Measurements from ENCODE around the gene TUBB2B.

The TUBB2B gene

DNA sequence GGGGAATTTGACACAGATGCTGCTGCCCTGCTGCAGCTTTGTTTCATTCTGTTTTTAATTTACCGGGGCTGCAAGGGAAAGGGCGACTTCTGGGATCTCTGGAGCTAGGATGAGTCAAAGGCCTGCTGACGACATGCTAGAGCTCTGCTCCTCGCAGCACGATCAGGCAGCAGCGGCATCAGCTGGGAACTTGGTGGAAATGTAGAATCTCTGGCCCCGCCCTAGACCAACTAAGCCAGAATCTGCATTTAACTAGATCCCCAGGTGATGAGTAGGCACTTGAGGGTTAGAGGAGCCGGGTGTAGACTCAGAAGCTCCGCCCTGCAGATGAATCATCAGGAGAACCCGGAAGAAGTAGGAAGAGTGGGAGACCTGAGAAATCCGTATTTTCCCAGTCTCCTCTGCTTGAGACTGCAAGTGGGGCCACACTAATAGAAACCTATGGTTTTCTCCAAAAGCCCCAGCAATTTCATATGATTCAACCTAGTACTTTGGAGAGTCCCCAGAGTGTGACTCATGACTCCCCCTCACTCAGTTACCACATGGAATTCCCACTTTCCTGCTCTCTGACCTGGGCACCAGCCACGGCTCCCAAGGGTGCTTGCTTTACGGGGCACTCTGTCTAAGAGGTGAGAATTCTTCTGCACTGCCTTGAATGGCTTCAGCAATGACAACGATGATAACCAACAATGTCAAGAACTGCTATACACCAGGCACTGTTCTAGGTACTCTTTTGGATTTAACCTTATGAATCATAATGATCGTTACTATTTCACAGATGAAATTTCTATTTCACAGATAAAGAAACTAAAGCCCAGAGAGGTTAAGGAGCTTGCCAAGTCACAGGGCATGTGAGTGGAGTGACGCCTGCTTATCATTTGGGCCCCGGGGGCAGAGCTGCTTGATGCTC is 18.1 kb downstream of the TUBB2B start:
- TF ChIP-seq, protein P1, sequence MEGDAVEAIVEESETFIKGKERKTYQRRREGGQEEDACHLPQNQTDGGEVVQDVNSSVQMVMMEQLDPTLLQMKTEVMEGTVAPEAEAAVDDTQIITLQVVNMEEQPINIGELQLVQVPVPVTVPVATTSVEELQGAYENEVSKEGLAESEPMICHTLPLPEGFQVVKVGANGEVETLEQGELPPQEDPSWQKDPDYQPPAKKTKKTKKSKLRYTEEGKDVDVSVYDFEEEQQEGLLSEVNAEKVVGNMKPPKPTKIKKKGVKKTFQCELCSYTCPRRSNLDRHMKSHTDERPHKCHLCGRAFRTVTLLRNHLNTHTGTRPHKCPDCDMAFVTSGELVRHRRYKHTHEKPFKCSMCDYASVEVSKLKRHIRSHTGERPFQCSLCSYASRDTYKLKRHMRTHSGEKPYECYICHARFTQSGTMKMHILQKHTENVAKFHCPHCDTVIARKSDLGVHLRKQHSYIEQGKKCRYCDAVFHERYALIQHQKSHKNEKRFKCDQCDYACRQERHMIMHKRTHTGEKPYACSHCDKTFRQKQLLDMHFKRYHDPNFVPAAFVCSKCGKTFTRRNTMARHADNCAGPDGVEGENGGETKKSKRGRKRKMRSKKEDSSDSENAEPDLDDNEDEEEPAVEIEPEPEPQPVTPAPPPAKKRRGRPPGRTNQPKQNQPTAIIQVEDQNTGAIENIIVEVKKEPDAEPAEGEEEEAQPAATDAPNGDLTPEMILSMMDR (conservative IDR thresholded peaks at IDR 0.05; ENCODE audit: low read length): peak; percentile 52
- peak overlapping the region; percentile 0; the same call in 1 of the 2 replicates for H3K4me3 ChIP-seq (ENCODE audit: low read length)
- peak; percentile 97 for DNase-seq (ENCODE audit: low read depth)

DNA sequence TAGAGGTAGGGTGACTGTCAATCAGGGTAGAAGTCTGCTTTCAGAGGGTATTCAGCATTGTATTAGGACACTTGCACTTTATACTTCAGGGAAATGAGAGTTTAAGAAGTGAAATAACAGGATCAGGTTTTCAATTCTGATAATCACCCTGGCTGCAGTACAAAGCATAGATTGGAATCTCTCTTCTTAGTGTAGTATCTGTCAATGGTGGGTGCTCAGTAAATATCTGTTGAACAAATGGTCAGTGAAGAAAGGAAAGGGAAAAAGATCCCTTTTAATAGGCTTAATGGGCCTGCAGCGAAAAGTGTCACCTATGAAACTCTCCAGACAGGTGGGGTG is 18.7 kb downstream of the TUBB2B start:
- TF ChIP-seq, protein P1 (conservative IDR thresholded peaks at IDR 0.05; ENCODE audit: low read length): no peak
- peak overlapping the region; percentile 0 for H3K4me3 ChIP-seq (ENCODE audit: low read length)
- DNase-seq (ENCODE audit: low read depth): no peak

DNA sequence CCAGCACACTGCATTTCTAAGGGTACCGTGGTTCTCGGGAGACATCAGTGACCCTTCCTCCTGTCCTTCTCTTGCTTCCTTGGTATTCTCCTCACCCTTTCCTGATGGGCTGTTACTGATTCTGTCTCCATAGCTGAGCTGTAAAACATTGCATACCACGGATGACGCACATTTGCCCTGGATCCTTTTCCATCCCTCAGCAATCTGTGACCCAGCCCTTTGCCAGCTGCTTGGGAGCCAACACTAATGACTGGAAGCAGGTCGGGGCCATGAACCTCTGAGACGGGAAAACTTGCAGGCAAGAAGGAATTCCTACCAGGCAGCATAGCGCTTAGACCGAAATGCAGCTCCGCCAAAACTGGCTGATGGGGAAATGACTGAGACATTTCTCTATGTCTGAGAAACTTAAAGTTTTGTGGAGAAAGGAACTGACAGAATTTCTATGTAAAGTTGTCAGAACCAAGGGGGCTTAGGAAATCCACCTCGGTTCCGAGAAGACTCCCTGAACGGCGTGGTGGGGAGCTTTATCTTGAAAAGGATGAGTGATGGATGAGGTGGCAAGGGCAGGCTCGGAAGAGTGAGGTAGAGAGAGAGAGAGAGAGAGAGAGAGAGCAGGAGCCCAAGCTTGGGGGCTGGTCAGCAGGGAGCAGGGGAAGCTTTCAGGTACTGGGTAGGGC is 19.2 kb downstream of the TUBB2B start:
- H3K4me3 ChIP-seq (ENCODE audit: low read length): peak overlapping the region; percentile 10
- peak; percentile 97 for DNase-seq (ENCODE audit: low read depth)
- TF ChIP-seq, protein P1 (conservative IDR thresholded peaks at IDR 0.05; ENCODE audit: low read length): no peak

DNA sequence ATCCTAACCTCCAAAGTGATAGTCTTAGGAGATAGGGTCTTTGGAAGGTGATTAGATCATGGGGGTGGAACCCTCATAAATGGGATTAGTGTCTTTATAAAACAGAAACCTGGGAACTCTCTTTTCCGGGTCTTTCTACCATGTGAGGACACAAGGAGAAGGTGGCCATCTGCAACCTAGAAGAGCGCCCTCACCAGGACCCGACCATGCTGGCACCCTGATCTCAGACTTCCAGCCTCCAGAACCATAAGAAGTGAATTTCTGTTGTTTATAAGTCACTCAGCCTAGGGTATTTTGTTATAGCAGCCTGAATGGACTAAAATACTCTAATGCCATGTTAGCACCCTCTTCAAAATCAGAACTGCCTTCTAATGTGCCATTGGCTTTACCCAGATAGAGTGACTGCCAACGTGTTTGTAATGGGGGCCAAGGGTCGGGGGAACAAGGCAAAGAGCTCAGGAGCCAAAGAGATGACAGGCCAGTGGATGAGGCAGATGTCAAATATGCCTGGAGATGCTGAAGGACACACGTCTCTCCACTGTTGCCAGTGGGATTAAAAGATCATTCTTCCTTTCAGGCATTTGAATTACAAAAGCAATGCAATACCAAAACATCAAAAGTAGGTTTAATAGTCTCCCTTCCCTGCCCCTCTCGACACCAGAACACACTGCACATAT is 21.0 kb downstream of the TUBB2B start:
- DNase-seq (ENCODE audit: low read depth): no peak
- no peak overlapping the region for H3K4me3 ChIP-seq (ENCODE audit: low read length)
- TF ChIP-seq, protein P1 (conservative IDR thresholded peaks at IDR 0.05; ENCODE audit: low read length): no peak

DNA sequence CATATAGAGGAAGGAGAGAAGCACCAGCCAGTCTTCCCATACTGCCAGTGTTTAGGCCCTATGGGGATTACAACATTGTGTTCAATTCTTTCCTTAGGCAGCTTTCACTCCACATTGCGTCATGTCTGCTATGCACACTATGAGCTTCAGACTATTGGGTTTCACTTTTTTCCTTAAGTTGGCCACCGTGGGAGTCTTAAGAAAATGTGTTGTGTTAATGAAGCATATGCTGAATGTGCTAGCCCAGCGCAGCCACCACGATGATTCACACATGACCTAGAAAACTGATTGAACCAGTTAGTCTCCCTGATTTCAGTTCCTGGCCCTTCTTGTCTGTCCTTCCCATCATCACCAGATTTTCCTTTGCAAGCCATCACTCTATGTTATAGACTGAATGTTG is 21.5 kb downstream of the TUBB2B start:
- peak; percentile 98 for DNase-seq (ENCODE audit: low read depth)
- H3K4me3 ChIP-seq (ENCODE audit: low read length): no peak overlapping the region
- TF ChIP-seq, protein P1 (conservative IDR thresholded peaks at IDR 0.05; ENCODE audit: low read length): no peak

DNA sequence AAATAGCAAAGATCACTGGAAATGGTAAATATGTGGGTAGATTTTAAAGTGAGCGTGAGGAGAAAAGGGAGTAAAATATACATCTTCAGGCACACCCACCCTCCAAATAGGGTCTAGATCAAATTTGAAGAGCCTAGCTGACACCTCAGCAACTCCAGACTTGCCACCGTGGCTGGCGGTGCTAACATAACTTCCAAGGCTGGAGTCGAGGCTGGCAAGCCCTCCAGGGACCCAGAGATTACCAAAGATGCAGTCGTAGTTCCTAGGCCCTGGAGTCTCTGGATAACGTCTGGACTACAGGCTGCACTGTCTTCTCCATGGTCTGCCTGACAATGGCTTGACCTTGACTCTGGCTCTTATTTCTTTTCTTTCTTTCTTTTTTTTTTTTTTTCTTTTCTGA is 22.5 kb downstream of the TUBB2B start:
- DNase-seq (ENCODE audit: low read depth): no peak
- TF ChIP-seq, protein P1 (conservative IDR thresholded peaks at IDR 0.05; ENCODE audit: low read length): no peak
- no peak overlapping the region for H3K4me3 ChIP-seq (ENCODE audit: low read length)

Measured in AG10803 (cell line).